ENCODE results near the gene ACSS2.

GRCh38 chr20:34907616-34908469, 31.4 kb downstream of the ACSS2 start:
- TF ChIP-seq CTCF (IDR thresholded peaks at IDR 0.05; ENCODE audit: insufficient read depth, low read length), result no peak
- no peak for TF ChIP-seq POLR2AphosphoS5 (IDR thresholded peaks at IDR 0.05; ENCODE audit: low read depth)
- TF ChIP-seq SPI1 (IDR thresholded peaks at IDR 0.05; ENCODE audit: borderline replicate concordance, low read depth), result no peak
